IPS-NIHi7 (cell line): ENCODE results near the gene CHGA.

Experiments
- DNase-seq: peaks from one replicate; pipeline ENCODE4 v3.0.0; 2012; ENCODE audit warnings: mixed read lengths; ENCODE audit errors: extremely low spot score

The CHGA gene

GRCh38 chr14:92943855-92944570, 21.1 kb downstream of the CHGA start:
- DNase-seq = no peak

DNA sequence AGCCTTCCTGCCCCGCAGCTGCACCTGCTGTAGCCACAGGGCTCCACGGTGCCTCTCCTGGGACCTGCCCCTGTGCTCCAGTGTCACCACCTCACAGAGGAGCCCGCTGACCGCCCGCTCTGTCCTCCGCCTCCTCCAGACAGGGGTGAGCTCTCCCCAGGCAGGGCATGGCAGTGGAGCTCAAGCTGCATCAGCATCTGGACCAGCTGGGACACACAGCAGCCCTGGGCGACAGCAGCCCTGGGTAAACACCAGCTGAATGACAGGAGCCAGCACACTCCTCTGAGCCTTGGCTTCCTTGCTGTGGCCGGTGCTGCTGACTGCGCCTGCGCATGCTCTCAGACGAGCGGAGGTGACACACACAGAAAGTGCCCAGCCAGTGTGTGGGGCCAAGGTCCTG, 22.0 kb downstream of the CHGA start:
- DNase-seq = no peak

GRCh38 chr14:92945544-92945943, 22.6 kb downstream of the CHGA start:
- no peak for DNase-seq

- DNase-seq = no peak
Measured at GRCh38 chr14:92945959-92946846, 23.3 kb downstream of the CHGA start.

GRCh38 chr14:92946847-92947545, 24.0 kb downstream of the CHGA start:
- DNase-seq = no peak

DNA sequence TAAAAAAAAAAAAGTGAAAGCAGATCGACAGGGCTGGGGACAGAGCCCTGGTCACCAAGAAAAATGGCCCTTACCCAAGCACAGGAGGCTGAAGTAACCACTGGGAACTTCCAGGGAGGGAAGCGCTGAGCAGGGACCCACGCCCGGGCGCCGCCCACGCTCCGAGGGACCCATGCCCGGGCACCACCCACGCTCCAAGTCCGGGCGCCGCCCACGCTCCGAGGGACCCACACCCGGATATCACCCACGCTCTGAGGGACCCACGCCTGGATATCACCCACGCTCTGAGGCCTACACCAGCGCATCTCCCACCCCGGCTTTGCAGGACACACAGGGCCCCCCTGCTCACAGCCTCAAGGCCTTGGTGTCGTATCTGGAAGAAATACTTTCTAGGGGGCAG, 25.7 kb downstream of the CHGA start:
- no peak for DNase-seq

DNA sequence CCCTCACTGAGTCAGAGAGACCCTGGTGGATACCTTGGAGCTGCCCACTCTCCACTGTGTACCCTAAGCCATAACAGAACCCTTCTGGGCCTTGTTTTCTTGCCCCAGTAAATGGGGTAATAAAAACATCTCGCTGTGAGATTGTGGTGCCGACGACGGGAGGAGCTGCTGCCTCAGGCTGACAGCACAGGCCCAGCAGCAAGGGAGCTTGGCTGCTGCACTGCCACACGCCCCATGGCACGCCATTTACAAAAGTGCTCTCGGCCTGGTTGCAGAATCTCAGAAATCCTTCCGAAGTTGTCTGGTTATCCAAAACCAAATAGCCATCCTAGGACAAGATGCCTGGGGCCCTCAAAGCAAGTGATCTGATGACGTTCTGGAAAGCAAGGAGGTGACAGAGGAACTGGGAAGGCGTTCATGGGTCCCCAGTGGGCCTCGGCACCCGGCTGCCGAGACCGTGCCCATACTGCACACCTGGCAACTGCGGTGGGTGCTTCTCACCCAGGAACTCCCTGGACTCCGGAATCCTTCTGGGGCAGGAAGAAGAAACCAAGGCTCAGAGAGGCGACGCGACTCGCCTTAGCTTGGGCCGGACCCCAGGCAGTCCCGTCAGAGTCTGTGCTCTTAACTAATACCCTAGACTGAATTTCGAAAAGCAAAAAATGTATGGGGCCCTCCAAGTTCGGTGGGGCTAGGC, 26.7 kb downstream of the CHGA start:
- no peak for DNase-seq

DNA sequence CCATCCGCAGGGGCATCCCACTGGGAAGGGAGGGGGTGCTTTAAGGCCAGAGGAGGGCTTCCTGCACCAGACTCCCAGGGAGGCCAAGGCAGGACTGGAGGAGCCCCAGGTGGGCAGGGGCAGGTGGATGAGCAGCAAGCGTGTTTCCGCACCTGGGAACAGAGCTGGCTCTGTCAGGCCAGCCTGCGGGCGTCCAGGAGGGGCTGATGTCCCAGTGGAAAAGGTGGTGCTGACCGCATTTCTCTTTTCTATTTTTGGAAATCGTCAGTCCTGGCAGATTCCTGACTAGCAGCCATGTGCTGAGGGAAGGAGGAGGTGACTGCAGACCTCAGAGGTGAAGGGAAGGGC, 27.2 kb downstream of the CHGA start:
- no peak for DNase-seq

DNA sequence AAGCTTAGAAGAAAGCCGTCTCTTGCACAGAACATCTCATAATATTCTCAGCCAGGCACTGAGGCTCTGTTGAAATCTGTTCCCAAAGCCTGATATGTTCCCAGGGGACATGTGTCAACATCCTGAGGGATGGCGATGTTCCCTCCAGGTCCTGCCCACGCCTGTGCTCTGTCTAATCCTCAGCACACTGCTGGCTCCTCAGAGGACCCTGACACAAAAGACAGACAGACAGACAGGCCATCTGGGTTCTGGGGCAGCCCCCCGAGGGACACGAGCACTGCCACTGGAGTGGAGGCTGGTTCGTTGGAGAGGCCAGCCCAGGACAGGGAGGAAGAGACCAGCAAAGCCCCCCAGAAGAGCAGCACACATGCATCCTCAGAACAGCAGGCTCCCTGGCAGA, 27.8 kb downstream of the CHGA start:
- DNase-seq = no peak

DNA sequence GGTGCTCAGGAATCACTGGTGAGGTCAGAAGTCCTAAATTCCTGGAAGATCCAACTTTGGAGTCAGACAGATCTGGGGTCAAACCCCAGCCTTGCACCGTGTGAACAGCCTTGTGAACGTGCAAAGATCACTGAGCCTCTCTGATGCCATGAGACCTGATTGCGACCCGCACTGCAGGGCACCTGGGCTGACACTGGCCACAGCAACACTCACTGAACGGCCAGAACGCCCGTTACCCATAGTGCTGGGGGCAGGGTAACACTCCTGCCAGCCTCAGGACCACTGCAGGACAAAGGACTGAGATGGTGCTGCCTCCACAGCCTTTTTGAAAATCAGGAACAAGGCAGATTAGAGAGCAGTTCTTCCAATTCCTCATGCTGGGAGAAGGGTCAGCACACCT, 28.3 kb downstream of the CHGA start:
- DNase-seq = no peak

- peak; percentile 95 for DNase-seq
Measured at GRCh38 chr14:92951912-92952471, 29.0 kb downstream of the CHGA start.

GRCh38 chr14:92952481-92953298, 29.7 kb downstream of the CHGA start:
- DNase-seq = no peak

DNA sequence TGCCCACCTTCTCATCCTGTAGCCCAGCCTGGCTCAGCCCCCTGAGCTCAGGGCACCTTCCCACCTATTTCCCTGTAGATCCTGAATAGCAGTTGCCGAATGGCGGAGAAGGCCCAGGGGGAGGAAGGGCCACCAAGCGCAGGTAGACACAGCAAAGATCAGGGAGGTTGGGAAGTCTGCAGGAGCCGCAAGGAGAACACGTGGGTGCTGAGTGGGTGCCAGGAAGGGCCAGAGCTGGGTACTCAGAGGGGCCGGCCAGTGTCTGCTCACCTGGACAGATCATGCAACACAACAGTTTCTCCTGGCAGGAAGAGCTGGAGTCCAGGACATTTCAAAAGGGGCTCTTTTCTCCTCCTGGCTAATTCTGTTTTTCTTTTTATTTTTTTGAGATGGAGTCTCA, 30.6 kb downstream of the CHGA start:
- no peak for DNase-seq

DNA sequence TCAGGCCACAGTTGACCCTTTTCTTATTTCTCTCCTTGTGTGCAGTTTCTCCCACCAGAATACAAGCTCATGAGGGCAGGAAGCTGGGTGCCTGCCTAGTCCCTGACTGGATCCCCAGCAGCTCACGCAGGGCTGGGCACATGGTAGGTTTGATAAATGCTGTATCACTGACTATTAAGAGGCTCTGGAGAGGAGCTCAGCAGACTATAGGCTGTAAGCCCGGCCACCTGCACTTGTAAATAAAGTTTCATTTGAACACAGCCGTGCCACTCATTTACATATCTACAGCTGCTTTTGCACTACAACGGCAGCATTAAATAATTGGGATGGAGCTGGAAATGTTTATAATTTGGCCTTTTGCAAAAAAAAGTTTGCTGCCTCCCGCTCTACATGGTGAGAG, 32.0 kb downstream of the CHGA start:
- DNase-seq = no peak

GRCh38 chr14:92955381-92955780, 32.4 kb downstream of the CHGA start:
- DNase-seq = no peak

- DNase-seq = no peak
Measured at GRCh38 chr14:92956961-92957360, 34.0 kb downstream of the CHGA start.

GRCh38 chr14:92958373-92959188, 35.6 kb downstream of the CHGA start:
- no peak for DNase-seq

DNA sequence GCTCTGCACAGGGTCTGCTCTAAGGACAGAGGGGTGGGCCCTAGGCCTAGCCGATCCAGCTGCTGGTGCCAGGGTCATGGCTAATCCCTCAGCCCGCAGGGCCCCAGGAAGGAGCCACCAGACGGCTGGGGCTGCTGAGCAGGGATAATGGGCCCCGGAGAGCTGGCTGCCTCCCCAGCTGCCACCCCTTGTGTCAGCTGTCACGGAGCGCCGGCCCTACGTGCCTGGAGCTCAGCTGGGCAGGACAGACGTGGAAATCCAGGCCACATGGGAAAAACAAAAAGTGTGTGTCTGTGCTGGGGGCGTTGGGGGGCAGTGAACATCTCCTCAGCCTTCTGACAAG, 36.2 kb downstream of the CHGA start:
- DNase-seq = no peak

DNA sequence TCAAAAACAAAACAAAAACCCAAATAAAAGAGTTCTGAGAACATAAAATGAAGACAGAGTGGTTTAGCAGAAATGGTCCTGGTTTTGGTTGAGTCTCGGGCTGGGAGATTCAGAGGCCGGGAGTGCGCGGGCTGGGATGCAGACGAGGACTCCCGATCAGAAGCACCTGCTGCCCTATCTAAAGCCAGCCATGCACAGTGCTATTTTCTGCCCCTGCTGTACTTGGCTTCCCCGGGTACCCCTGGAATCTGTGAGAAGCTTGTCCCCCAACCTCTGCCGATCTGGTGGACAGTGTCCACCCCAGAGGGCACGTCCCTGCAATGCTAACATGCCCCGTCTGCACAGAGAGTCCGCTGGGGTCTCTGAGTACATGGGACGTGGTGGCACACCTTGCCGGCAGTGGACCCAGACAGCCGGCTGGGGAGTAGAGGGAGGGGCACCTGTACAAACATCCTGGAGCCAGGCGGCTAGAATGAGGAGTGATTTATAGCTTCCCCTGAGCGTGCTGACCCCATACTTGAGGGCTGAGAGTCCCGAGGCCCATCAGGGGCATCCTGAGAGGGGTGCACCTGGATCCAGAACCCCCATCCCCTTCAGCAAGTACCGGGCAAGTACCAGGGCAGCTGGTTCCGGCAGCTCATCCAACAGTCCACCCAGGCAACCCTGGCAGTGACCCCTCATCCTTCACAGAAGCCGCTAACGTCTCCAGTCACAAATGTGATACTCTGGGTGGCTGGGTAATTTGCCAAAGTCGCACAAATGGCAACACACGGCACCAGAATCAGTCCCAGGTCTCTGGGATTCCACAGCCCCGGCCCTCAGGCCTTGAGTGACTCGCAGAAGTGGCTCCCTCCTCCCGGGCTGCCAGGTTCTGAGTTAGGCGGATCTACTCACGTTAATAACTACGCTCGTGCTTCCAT, 37.1 kb downstream of the CHGA start:
- DNase-seq = no peak
